HCT116 (cell line): Measurements from ENCODE around the gene ATP10B. TPM values are rescaled to one million over a fixed set of nuclear protein-coding genes. Genes with fewer than 3 reads are reported as not detected.

Source experiments
- ATAC-seq: fragments of 200-7000 bp; cut with Tn5 transposase; 2 replicates; pipeline ENCODE4 v1.9.1; 2020; ENCODE audit warnings: mild to moderate bottlenecking, moderate library complexity
- BruUV-seq: library from RNA; stranded (reverse); fragments of 400-500 nt; replicated peaks from 2 replicates; lab custom pipeline; 2021; lab: Mats Ljungman, UMichigan
- CTCF ChIA-PET: fragments of 300-600 bp; sonication (Branson Sonifier 250); formaldehyde crosslinking; loops from one replicate; lab custom pipeline; 2021; ENCODE audit warnings: antibody characterized with exemption; lab: Charles Lee
- POLR2A ChIA-PET: fragments of 300-600, 350-600 bp; sonication (Branson Sonifier 250); formaldehyde crosslinking; loops from one replicate; lab custom pipeline; 2021; ENCODE audit warnings: antibody characterized with exemption; lab: Charles Lee
- RAD21 ChIA-PET, 2 experiments: fragments of 300-600 bp; sonication (Branson Sonifier 250); formaldehyde crosslinking; loops; one replicate each; lab custom pipeline; 2023; ENCODE audit warnings: low total read pairs in 2 of 2; ENCODE audit not compliant: uncharacterized antibody in 2 of 2, unreplicated experiment in 2 of 2, low non-redundant PET in 1 of 2; lab: Charles Lee
- DNase-seq: peaks from one replicate; pipeline ENCODE4 v3.0.0-alpha.2; 2010; ENCODE audit warnings: low read depth, low spot score
- H2AFZ ChIP-seq: fragments of 200-600 bp; shearing (Covaris generic), sonication (generic); 2 replicates; pipeline ENCODE4 v1.6.1; 2017; ENCODE audit warnings: low read depth, mixed run types, mixed read lengths, antibody characterized with exemption, low read length; ENCODE audit not compliant: poor library complexity, severe bottlenecking
- H3K27ac ChIP-seq: 2 replicates; pipeline ENCODE4 v1.5.1; 2012; ENCODE audit warnings: low read depth, low read length
- H3K27me3 ChIP-seq: fragments of 200-600 bp; sonication (generic); 2 replicates; pipeline ENCODE4 v1.6.1; 2016; ENCODE audit warnings: mixed run types, low read length, mixed read lengths; ENCODE audit not compliant: insufficient read depth
- H3K36me3 ChIP-seq, 2 experiments: fragments of 200-500 bp in 1 of 2; fragments of 200-600 bp in 1 of 2; sonication (Bioruptor generic) in 1 of 2; sonication (generic) in 1 of 2; 2 replicates each; pipeline versions ENCODE4 v1.5.1 to v1.6.1; 2014 to 2016; ENCODE audit warnings: low read length in 2 of 2, inconsistent platforms in 1 of 2, mixed read lengths in 1 of 2, mixed run types in 1 of 2; ENCODE audit not compliant: insufficient read depth in 2 of 2, control insufficient read depth in 1 of 2
- H3K4me1 ChIP-seq, 2 experiments: fragments of 200-600 bp in 1 of 2; sonication (generic) in 1 of 2; 2 replicates each; pipeline versions ENCODE4 v1.5.1 to v1.6.1; 2012 to 2017; ENCODE audit warnings: low read length in 2 of 2, inconsistent platforms in 1 of 2, mild to moderate bottlenecking in 1 of 2, mixed read lengths in 1 of 2, mixed run types in 1 of 2, moderate library complexity in 1 of 2; ENCODE audit not compliant: insufficient read depth in 2 of 2, control insufficient read depth in 1 of 2
- H3K4me2 ChIP-seq: fragments of 200-600 bp; sonication (generic); 2 replicates; pipeline ENCODE4 v1.6.1; 2017; ENCODE audit warnings: mixed run types, low read length, mixed read lengths
- H3K4me3 ChIP-seq, 2 experiments: fragments of 200-600 bp in 1 of 2; sonication (generic) in 1 of 2; replicated peaks in 1 of 2; 2 replicates each; pipeline ENCODE4 v1.5.1; 2011 to 2016; ENCODE audit warnings: low read length in 2 of 2, control low read depth in 1 of 2, low read depth in 1 of 2, mild to moderate bottlenecking in 1 of 2, mixed read lengths in 1 of 2, mixed run types in 1 of 2
- H3K79me2 ChIP-seq: fragments of 200-600 bp; sonication (generic); 2 replicates; pipeline ENCODE4 v1.6.1; 2017; ENCODE audit warnings: mild to moderate bottlenecking, mixed run types, low read length, moderate library complexity, mixed read lengths; ENCODE audit not compliant: insufficient read depth
- H3K9ac ChIP-seq: fragments of 200-600 bp; sonication (generic); 2 replicates; pipeline ENCODE4 v1.6.1; 2016; ENCODE audit warnings: low read length, mixed read lengths
- H3K9me2 ChIP-seq: fragments of 200-600 bp; sonication (generic), shearing (Covaris generic); 2 replicates; pipeline ENCODE4 v1.6.1; 2017; ENCODE audit warnings: mixed run types, mild to moderate bottlenecking, moderate library complexity; ENCODE audit not compliant: insufficient read depth
- H3K9me3 ChIP-seq, 2 experiments: fragments of 200-500 bp in 1 of 2; fragments of 200-600 bp in 1 of 2; sonication (Bioruptor generic) in 1 of 2; sonication (generic) in 1 of 2; 2 replicates each; pipeline ENCODE4 v1.6.1; 2014 to 2017; ENCODE audit warnings: low read length in 2 of 2, mixed read lengths in 2 of 2, inconsistent platforms in 1 of 2, low read depth in 1 of 2, mild to moderate bottlenecking in 1 of 2, mixed run types in 1 of 2, moderate library complexity in 1 of 2; ENCODE audit not compliant: control insufficient read depth in 1 of 2, insufficient read depth in 1 of 2
- H4K20me1 ChIP-seq: fragments of 200-600 bp; sonication (generic), shearing (Covaris generic); 2 replicates; pipeline ENCODE4 v1.6.1; 2017; ENCODE audit warnings: mixed run types, mild to moderate bottlenecking, moderate library complexity; ENCODE audit not compliant: insufficient read depth
- ATF3 ChIP-seq: IDR thresholded peaks from 2 replicates; pipeline ENCODE4 v1.6.1; 2012
- CEBPB ChIP-seq: IDR thresholded peaks from 2 replicates; pipeline ENCODE4 v1.6.1; 2012; ENCODE audit warnings: low read depth
- CTCF ChIP-seq, 3 experiments: fragments of 200-600 bp in 1 of 3; sonication (generic) in 1 of 3; IDR thresholded peaks in 2 of 3; conservative IDR thresholded peaks in 1 of 3; 2 replicates each; pipeline ENCODE4 v1.5.1; 2012 to 2017; ENCODE audit warnings: low read depth in 2 of 3, low read length in 2 of 3, antibody characterized with exemption in 1 of 3, borderline replicate concordance in 1 of 3, control low read depth in 1 of 3, mild to moderate bottlenecking in 1 of 3, mixed read lengths in 1 of 3, mixed run types in 1 of 3, moderate library complexity in 1 of 3; ENCODE audit not compliant: insufficient read depth in 1 of 3
- EGR1 ChIP-seq: IDR thresholded peaks from 2 replicates; pipeline ENCODE4 v1.6.1; 2012; ENCODE audit warnings: low read depth
- ELF1 ChIP-seq: IDR thresholded peaks from 2 replicates; pipeline ENCODE4 v1.6.1; 2012; ENCODE audit warnings: low read depth, borderline replicate concordance
- EZH2phosphoT487 ChIP-seq: fragments of 200-600 bp; IDR thresholded peaks from 2 replicates; pipeline ENCODE4 v1.6.1; 2018; ENCODE audit warnings: antibody characterized with exemption, borderline replicate concordance
- FOSL1 ChIP-seq: IDR thresholded peaks from 2 replicates; pipeline ENCODE4 v1.6.1; 2012; ENCODE audit warnings: low read depth
- JUND ChIP-seq: IDR thresholded peaks from 2 replicates; pipeline ENCODE4 v1.6.1; 2012
- POLR2A ChIP-seq: IDR thresholded peaks from 2 replicates; pipeline ENCODE4 v1.7.0; 2011; ENCODE audit warnings: borderline replicate concordance; ENCODE audit not compliant: insufficient read depth, insufficient read length; ENCODE audit errors: extremely low read depth
- RAD21 ChIP-seq: IDR thresholded peaks from 2 replicates; pipeline ENCODE4 v1.6.1; 2012; ENCODE audit warnings: low read depth, mild to moderate bottlenecking
- SRF ChIP-seq: IDR thresholded peaks from 2 replicates; pipeline ENCODE4 v1.6.1; 2012; ENCODE audit warnings: low read depth
- ZBTB33 ChIP-seq: IDR thresholded peaks from 2 replicates; pipeline ENCODE4 v1.6.1; 2011; ENCODE audit warnings: mild to moderate bottlenecking, low read length, moderate library complexity; ENCODE audit not compliant: insufficient replicate concordance; ENCODE audit errors: extremely low read depth
- intact Hi-C: fragments of 100-400 bp; cut with micrococcal nuclease; formaldehyde crosslinking; loops from 2 replicates; pipeline ENCODE4 v1.10.0; 2022
- total RNA-seq: library from RNA; stranded (reverse); gene quantifications from one replicate; pipeline ENCODE4 v1.2.1, GENCODE V29; 2021; ENCODE audit not compliant: unreplicated experiment
- TF ChIP-seq, protein P1 (sequence below): IDR thresholded peaks from 2 replicates; pipeline ENCODE4 v1.6.1; 2012

Gene ATP10B
- total RNA-seq, 1 experiment from 2014 or later: 0.07 TPM

DNA sequence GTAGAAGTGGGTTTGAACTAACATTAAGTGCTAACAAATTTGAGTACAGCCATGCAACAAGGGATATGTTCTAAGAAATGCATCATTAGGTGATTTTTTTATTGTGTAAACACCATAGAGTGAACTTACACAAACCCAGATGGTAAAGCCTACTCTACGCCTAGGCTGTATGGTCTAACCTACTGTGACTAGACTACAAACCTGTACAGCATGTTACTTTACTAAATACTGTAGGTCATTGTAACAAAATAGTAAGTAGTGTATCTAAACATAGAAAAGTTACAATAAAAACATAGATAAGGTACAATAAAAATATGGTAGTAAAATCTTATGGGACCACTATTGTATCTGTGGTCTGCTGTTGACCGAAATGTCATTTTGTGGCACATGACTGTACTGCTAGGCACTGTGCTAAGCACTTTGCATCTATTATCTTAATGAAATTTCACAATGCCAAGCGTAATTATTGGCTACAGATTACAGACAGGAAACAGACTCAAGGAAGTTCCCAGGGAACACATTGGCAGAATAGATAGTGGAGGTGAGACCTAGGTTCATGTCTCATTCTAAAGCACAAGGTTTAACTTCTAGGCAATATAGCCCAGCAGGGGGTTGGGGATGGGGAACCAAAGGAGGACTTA is 62.7 kb downstream of the ATP10B start:
- CTCF ChIA-PET: no interaction called here
- BruUV-seq: no TSS peak
- H3K4me3 ChIP-seq: no peak overlapping the region
- ATAC-seq (no peak), DNase-seq (no peak)
- no peaks in the 10 kb centered on the region for H3K9me2 ChIP-seq
- H3K79me2 ChIP-seq: no peaks in the 10 kb centered on the region
- no peak overlapping the region for H3K27ac ChIP-seq
- intact Hi-C loops: no loop called here
- H3K4me1 ChIP-seq: no peaks in the 10 kb centered on the region
- no peak overlapping the region for H2AFZ ChIP-seq
- no peak overlapping the region for H3K9ac ChIP-seq
- H3K9me3 ChIP-seq: no peaks in the 10 kb centered on the region
- POLR2A ChIA-PET: no interaction called here
- no peak overlapping the region for H3K4me2 ChIP-seq
- no peaks in the 10 kb centered on the region for H3K27me3 ChIP-seq
- no peaks in the 10 kb centered on the region for H4K20me1 ChIP-seq
- H3K36me3 ChIP-seq: no peaks in the 10 kb centered on the region
- RAD21 ChIA-PET: no interaction called here
- TF ChIP-seq CEBPB (no peak), FOSL1 (no peak), ZBTB33 (no peak), SRF (no peak), EGR1 (no peak), RAD21 (no peak), POLR2A (no peak), JUND (no peak), EZH2phosphoT487 (no peak), CTCF (IDR thresholded peaks at IDR 0.05 in 2 of 3, conservative IDR thresholded peaks at IDR 0.05 in 1 of 3; ENCODE audit: borderline replicate concordance in 1 of 3, insufficient read depth in 1 of 3, low read depth in 2 of 3, low read length in 2 of 3) (no peak), ELF1 (no peak), ATF3 (no peak)
- TF ChIP-seq, protein P1, sequence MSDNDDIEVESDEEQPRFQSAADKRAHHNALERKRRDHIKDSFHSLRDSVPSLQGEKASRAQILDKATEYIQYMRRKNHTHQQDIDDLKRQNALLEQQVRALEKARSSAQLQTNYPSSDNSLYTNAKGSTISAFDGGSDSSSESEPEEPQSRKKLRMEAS: no peak
